RWPE1 (cell line): ENCODE data around the gene DEFB108B.
A peak's percentile ranks its signal among the peaks of the same experiment; 100 is the strongest.
"Not testable (repeated sequence)": the region's sequence is repeated elsewhere in the genome, so short reads cannot be mapped to it uniquely, and the experiment has no call there.

Experiments
- CTCF ChIA-PET: fragments of 350-600 bp; sonication (Branson Sonifier 250); formaldehyde crosslinking; extraction: SDS; loops from one replicate; lab custom pipeline; 2021; lab: Yijun Ruan, JAX
- POLR2A ChIA-PET: fragments of 400-600 bp; formaldehyde crosslinking; extraction: SDS; loops from one replicate; lab custom pipeline; 2020; ENCODE audit warnings: antibody characterized with exemption; ENCODE audit not compliant: low non-redundant PET; lab: Yijun Ruan, JAX
- DNase-seq: peaks from one replicate; pipeline ENCODE4 v3.0.0; 2012; ENCODE audit warnings: low spot score
- H3K27ac ChIP-seq: fragments of 450-650 bp; 2 replicates; pipeline ENCODE4 v1.5.1; 2017
- TF ChIP-seq, protein P1 (sequence below): fragments of 450-650 bp; conservative IDR thresholded peaks from 2 replicates; pipeline ENCODE4 v1.5.1; 2017; ENCODE audit warnings: low read depth, mild to moderate bottlenecking

Gene DEFB108B

DNA sequence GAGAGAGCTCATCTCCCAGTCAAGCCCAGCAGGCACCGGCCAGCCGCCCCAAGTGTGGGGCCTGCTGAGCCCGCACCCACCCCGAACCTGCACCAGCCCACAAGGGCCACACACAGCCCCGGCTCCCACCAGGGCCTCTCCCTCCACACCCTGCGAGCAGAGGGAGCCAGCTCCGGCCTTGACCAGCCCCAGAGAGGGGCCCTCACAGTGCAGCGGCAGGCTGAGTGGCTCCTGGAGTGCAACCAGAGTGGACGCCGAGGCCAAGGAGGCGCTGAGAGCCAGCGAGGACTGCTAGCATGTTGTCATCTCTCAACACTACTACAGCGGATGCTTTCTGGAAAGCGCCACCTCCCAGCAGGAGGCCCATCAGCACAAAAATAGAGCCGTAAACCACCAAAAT lies 10.9 kb downstream of the DEFB108B start:
- ChIA-PET CTCF (no interaction called here), POLR2A (no interaction called here)
- TF ChIP-seq, protein P1, sequence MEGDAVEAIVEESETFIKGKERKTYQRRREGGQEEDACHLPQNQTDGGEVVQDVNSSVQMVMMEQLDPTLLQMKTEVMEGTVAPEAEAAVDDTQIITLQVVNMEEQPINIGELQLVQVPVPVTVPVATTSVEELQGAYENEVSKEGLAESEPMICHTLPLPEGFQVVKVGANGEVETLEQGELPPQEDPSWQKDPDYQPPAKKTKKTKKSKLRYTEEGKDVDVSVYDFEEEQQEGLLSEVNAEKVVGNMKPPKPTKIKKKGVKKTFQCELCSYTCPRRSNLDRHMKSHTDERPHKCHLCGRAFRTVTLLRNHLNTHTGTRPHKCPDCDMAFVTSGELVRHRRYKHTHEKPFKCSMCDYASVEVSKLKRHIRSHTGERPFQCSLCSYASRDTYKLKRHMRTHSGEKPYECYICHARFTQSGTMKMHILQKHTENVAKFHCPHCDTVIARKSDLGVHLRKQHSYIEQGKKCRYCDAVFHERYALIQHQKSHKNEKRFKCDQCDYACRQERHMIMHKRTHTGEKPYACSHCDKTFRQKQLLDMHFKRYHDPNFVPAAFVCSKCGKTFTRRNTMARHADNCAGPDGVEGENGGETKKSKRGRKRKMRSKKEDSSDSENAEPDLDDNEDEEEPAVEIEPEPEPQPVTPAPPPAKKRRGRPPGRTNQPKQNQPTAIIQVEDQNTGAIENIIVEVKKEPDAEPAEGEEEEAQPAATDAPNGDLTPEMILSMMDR: no peak
- no peak for DNase-seq
- H3K27ac ChIP-seq: no peak overlapping the region

DNA sequence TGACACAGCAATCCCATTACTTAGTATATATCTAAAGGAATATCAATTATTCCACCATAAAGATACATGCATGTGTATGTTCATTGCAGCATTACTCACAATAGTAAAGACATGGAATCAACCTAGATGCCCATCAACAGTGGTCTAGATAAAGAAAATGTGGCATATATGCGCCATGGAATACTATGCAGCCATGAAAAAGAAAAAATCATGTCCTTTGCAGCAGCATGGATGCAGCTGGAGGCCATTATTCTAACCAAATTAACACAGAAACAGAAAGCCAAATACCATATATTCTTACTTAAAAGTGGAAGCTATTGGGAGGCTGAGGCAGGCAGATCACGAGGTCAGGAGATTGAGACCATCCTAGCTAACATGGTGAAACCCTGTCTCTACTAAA lies 20.9 kb downstream of the DEFB108B start:
- DNase-seq, POLR2A ChIA-PET, CTCF ChIA-PET, H3K27ac ChIP-seq: not testable (repeated sequence)

DNA sequence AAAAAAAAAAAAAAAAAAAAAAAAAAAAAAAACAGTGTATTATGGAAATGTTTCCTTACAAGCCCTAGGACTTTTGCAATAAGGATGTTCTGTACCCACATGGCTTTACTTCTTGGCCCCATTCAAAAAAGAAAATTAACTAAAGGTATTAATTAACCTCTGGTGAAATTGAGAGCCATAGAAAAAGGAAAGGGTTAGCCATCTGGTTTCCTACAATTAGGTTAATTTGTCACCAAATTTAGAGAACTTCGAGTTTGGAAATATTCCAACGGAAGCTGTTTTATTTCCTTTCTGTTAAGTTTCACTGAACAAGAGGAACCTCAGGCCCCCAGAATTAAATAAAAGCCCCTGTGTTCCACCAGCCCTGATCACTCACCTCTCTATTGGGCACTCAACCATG lies 22.9 kb downstream of the DEFB108B start:
- H3K27ac ChIP-seq, CTCF ChIA-PET, DNase-seq, POLR2A ChIA-PET: not testable (repeated sequence)

DNA sequence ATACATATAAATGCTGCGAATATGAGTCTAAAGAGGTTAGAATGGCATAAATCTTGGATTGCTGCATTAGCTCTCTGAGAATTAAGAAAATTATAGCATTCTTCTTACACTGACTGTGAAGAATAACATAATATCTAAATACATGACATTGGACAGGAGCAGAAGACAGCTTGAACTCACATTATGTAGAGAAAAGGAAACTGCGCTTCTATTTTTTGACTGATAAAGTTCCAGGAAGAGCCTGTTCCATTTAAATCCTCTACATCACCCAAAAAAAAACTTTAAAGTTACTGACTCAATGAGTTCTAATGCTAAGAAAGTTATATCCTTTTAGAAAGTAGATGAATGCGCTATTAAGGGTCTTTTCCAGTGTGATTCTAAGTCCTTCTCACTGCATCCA lies 27.8 kb downstream of the DEFB108B start:
- H3K27ac ChIP-seq, DNase-seq, POLR2A ChIA-PET, CTCF ChIA-PET: not testable (repeated sequence)

DNA sequence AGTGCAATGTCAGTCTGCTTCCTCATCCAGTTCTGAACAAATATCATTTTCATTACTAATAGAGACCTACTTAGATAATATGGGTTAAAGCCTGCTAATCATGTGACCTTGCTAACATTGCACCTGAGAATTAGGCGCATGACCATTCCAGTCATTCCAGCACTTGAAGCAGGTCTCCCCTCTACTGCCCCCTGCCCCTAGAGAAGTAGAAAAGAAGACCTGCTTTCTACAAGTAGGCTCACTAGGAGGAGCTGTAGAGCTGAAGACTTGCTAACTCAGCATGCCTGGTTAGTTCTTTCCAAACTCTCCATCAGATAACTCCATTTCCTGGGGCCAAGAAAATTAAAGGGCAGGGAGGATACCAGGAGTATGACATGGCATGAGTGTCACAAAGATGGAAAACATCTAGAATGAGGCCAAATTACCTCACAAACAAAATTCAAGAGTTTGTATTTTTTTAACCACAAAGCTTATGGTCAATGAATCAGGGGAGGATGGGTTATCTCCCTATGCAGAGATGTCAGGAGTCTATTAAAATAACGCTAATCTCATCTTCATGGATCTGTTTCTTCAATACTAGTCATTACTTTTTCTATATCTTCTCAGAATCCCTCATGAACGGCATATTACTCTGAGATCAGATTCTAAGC lies 31.1 kb downstream of the DEFB108B start:
- POLR2A ChIA-PET, H3K27ac ChIP-seq, DNase-seq, CTCF ChIA-PET: not testable (repeated sequence)
- TF ChIP-seq, protein P1: peak; percentile 35; the same call in 1 of the 2 replicates

DNA sequence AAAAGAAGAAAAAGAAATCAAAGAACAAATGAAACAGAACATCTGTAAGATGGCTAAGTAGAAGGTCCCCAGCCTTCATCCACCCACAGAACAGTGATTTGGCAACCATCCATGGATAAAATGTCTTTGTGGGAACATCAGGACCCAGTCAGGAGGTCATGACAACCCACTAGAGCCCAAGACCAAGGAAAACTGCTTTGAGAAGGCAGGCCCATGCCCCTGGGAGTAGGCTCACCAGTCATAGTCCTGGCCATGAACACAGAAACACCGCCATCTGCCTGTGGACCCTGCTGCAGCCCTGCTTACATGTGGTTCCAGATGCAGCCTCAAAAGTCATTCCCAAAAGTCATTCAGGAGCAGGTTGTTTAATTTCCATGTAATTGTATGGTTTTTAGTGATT lies 34.2 kb downstream of the DEFB108B start:
- POLR2A ChIA-PET, CTCF ChIA-PET, DNase-seq, H3K27ac ChIP-seq: not testable (repeated sequence)

DNA sequence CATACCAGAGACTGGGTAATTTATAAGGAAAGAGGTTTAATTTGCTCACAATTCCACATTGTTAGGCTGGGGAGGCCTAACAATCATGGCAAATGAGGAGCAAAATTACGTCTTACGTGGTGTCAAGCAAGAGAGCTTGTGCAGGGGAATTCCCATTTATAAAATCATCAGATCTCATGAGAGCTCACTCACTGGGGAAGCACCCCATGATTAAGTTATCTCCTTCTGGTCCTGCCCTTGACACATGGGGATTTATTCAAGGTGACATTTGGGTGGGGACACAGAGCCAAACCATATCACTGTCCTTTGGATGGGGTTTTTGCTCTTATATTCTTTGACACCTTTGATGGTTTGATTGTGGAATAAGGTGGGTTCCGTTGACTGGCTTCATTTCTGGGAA lies 36.9 kb downstream of the DEFB108B start:
- DNase-seq, POLR2A ChIA-PET, H3K27ac ChIP-seq: not testable (repeated sequence)
- CTCF ChIA-PET: interaction anchor here (0.5 kb wide), 1 partner anchor 215 kb away, joined by 4 read pairs; no protein-coding TSS in a partner anchor

DNA sequence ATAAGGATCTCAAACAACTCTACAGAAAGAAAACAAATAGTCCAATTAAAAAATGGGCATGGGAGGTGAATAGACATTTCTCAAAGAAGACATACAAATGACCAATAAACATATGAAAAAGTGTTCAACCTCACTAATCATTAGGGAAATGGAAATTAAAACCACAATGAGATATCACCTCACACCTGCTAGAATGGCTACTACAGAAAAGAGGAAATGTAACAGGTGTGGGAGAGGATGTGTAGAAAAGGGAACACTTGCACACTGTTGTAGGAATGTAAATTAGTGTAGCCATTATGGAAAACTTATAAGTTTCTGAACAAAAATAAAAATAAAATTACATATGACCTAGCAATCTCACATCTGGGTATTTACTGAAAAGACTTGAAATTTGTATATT lies 37.7 kb downstream of the DEFB108B start:
- DNase-seq, POLR2A ChIA-PET, CTCF ChIA-PET, H3K27ac ChIP-seq: not testable (repeated sequence)

DNA sequence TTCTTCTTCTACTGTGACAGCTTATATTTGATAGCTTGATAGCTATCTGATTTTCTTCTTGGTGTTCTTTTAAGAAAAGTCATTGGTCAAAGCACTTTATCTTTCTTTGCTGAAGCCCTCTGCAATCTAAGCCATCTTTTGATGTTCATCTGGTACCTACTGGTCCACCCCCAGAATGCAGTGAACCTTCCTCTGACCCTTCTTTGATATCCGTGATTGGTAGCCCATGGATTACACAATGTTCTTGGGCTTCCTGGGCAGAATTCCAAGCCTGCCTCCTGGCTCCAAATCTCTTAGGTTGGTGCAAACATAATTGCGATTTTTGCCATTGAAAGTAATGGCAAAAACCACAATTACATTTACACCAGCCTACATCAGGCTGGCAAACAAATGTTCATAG lies 43.3 kb downstream of the DEFB108B start:
- DNase-seq, H3K27ac ChIP-seq, POLR2A ChIA-PET: not testable (repeated sequence)
- CTCF ChIA-PET: interaction anchor here (0.6 kb wide), 1 partner anchor 81 kb away, joined by 3 read pairs; no protein-coding TSS in a partner anchor

DNA sequence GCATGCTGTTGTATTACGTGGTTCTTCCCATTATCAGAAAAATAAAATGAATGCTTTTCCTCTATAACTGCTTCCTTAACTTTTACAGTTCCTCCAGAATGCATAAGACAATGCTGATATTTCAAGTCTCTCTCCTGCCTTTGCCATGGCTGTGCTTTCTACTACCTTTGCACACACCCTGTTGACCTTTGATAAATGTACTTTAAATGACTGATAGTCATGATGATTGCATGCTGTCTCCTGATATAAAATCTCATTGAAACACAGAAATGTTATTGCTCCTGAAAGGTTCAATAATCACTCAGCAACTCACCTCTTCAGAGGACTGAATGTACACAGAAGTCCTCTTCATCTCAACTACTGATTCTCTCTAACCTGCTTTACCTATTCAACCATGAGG lies 45.1 kb downstream of the DEFB108B start, which contains the start of gene DEFB131B:
Gene DEFB131B, plus strand, starts transcription at position 395 of the 400 bp plus-strand sequence. Its CDS starts 0 bp downstream, at position 395.
- CTCF ChIA-PET, DNase-seq, H3K27ac ChIP-seq, POLR2A ChIA-PET: not testable (repeated sequence)

DNA sequence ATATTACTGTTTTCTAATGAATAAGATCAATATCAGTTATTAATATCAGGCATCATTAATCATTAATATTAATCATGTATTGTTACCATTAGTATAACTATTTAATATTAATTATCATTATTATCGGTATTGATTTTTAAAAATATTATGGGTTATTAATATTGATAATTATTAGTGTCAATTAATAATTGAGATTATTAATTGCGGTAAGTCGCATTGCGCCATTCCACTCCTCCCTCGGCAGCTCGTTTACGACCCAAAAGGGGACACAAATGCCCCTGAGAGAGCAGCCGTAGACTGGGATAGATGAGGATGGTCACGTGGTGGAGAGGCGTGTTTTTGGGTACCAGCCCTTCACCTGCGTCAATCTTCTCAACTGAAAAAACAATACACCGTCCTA lies 52.8 kb downstream of the DEFB108B start:
- POLR2A ChIA-PET, H3K27ac ChIP-seq, DNase-seq: not testable (repeated sequence)
- CTCF ChIA-PET: interaction anchor here (0.6 kb wide), 1 partner anchor 28 kb away, joined by 5 read pairs; no protein-coding TSS in a partner anchor
